Adrenal gland (tissue), 12 donors: ENCODE measurements around the gene RPL28. TPM values are rescaled to one million over a fixed set of nuclear protein-coding genes. Genes with fewer than 3 reads are reported as not detected.
A peak's percentile ranks its signal among the peaks of the same experiment; 100 is the strongest.

ENCODE experiments used
- DNase-seq, 7 donors: peaks; one replicate each; pipeline ENCODE4 v3.0.0-alpha.2; 2019 to 2020
- H3K27ac ChIP-seq, 5 donors: fragments of 200-600 bp; sonication (generic) in 4 of 5; 1 replicate in 3 of 5; 2 replicates in 2 of 5; pipeline versions ENCODE4 v1.5.1 to v1.8.0; 2016 to 2020; ENCODE audit warnings: mild to moderate bottlenecking in 1 of 5
- H3K27me3 ChIP-seq: fragments of 200-600 bp; 2 replicates; pipeline ENCODE4 v1.8.0; 2021
- H3K36me3 ChIP-seq, 2 donors: fragments of 200-600 bp; replicated peaks in 1 of 2; 1 replicate in 1 of 2; 2 replicates in 1 of 2; pipeline versions ENCODE4 v1.5.1 to v1.8.0; 2018 to 2022
- H3K4me1 ChIP-seq, 2 donors: fragments of 200-600 bp; replicated peaks in 1 of 2; 1 replicate in 1 of 2; 2 replicates in 1 of 2; pipeline versions ENCODE4 v1.5.1 to v1.8.0; 2018 to 2021
- H3K4me3 ChIP-seq, 4 donors: fragments of 200-600 bp; sonication (generic) in 3 of 4; one replicate each; pipeline ENCODE4 v1.5.1; 2016 to 2018
- H3K9me3 ChIP-seq, 3 donors: fragments of 200-600 bp; sonication (generic) in 1 of 3; replicated peaks in 1 of 3; 1 replicate in 2 of 3; 2 replicates in 1 of 3; pipeline versions ENCODE4 v1.5.1 to v1.8.0; 2016 to 2021
- POLR2A ChIP-seq, 2 donors: fragments of 450-650 bp; IDR thresholded peaks; one replicate each; pipeline ENCODE4 v1.6.1; 2017; ENCODE audit warnings: antibody characterized with exemption in 2 of 2, mild to moderate bottlenecking in 2 of 2, moderate library complexity in 1 of 2
- WGBS, 4 donors: extraction: QIAGEN DNeasy Blood & Tissue Kit in 2 of 4; methylation state at CpG; one replicate each; pipeline versions ENCODE4 v1.1.5 to v1.1.7; 2013 to 2017; 5-methylcytosine and 5-hydroxymethylcytosine counted together
- intact Hi-C, 2 donors: fragments of 100-400 bp; cut with DNase I; formaldehyde crosslinking; loops; one replicate each; pipeline versions ENCODE4 v1.14.1 to v1.15.0; 2022 to 2023
- polyA plus RNA-seq, 3 donors: library from polyadenylated mRNA; stranded (reverse); fragments of 200-250 nt in 2 of 3; fragments of 350-450 nt in 1 of 3; fragmentation: Illumina TruSeq in 1 of 3; extraction: RNeasy Lipid Tissue Mini Kit (QIAGEN cat#74804) in 1 of 3; gene quantifications; one replicate each; pipeline ENCODE4 v1.2.3, GENCODE V29; 2013 to 2014
- total RNA-seq, 9 donors: library from RNA; depleted of rRNA in 4 of 9; stranded (reverse); fragments of >200 nt in 4 of 9; fragments of 120-200 nt in 1 of 9; fragmentation: NEBNext Ultra II Directional in 1 of 9; extraction: Animal tissue kit (Norgen Biotek cat#: 25700) in 1 of 9; gene quantifications; one replicate each; pipeline versions ENCODE4 v1.1.0 to v1.2.4, GENCODE V29; 2013 to 2023
- TF ChIP-seq, protein P1 (sequence below), 6 experiments: fragments of 450-650 bp in 4 of 6; fragments of 200-600 bp in 2 of 6; sonication (generic) in 1 of 6; IDR thresholded peaks; 1 replicate in 5 of 6; 2 replicates in 1 of 6; pipeline versions ENCODE4 v1.5.1 to v1.8.0; 2016 to 2021; ENCODE audit warnings: antibody characterized with exemption in 6 of 6, mild to moderate bottlenecking in 2 of 6, moderate library complexity in 1 of 6
- donor health status: healthy with polysubstance abuse.
- donor health status: Bipolar disorder and iron deficiency.
- donor health status: DM: yes; HTN: yes; CAD: no.
- donor health status: DM: no; HTN: no; CAD: no.
- donor health status: DM: no; HTN: no; CAD: no.
- donor health status: DM: yes; HTN: yes; CAD: no.

RPL28 gene
- total and polyA plus RNA-seq, 12 donors = 194 to 2,804 (median 1,045) TPM

DNA sequence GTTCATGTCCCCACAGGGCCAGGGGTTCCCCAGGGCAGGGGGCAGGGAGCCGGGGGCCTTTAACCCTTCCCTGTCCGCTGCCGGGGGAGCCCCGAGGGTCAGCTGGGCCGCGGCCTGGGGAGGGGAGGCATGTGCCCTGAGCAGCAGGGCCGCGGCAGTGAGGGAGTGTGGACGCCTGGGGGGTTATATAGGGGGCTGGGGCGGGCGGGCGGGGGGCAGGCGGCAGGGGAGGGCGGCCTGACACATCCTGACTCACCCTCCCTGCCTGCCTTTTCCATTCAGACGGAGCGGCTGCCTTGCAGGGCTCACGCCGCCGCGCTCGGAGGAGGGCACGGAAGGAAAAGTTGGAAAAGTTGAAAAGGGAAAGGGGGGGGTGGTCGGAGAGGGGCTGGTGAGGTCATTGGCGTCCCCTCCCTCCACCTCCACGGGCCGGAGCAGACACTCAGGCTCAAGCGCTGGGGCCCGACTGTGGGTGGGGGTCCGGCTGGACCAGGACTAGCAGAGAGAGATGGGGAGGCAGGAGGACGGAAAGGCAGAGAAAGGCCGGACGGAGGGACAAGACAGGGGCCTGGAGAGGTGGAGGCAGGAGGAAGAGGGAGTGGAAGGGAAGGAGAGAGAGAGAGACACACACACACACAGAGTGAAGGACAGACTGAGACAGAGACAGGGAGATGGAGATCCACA lies 15.3 kb upstream of the RPL28 start, which contains the start of gene IL11:
Gene IL11 (minus strand): TSS at position 159 of the 684 bp plus-strand sequence. CDS start 153 bp downstream, at position 6.
- intact Hi-C loops = no loop called here
- 12 to 26% (median 16%) methylated on average over 18 to 32 of the region's 32 CpGs for WGBS, 4 donors
- TF ChIP-seq, protein P1, sequence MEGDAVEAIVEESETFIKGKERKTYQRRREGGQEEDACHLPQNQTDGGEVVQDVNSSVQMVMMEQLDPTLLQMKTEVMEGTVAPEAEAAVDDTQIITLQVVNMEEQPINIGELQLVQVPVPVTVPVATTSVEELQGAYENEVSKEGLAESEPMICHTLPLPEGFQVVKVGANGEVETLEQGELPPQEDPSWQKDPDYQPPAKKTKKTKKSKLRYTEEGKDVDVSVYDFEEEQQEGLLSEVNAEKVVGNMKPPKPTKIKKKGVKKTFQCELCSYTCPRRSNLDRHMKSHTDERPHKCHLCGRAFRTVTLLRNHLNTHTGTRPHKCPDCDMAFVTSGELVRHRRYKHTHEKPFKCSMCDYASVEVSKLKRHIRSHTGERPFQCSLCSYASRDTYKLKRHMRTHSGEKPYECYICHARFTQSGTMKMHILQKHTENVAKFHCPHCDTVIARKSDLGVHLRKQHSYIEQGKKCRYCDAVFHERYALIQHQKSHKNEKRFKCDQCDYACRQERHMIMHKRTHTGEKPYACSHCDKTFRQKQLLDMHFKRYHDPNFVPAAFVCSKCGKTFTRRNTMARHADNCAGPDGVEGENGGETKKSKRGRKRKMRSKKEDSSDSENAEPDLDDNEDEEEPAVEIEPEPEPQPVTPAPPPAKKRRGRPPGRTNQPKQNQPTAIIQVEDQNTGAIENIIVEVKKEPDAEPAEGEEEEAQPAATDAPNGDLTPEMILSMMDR (IDR thresholded peaks at IDR 0.05) = no peak
- TF ChIP-seq POLR2A (IDR thresholded peaks at IDR 0.05) = no peak
- Histone ChIP-seq H3K27ac (no peak within 1 kb of the TSS), H3K4me3 (peak within 1 kb of the TSS in 1 of 4 donors; percentile 25), H3K4me1 (peaks cover 0 to 6% of the 10 kb centered on the region in 2 donors), H3K36me3 (no peaks in the 10 kb centered on the region), H3K9me3 (no peaks in the 10 kb centered on the region), H3K27me3 (peaks cover 54% of the 10 kb centered on the region)
- DNase-seq = no peak

DNA sequence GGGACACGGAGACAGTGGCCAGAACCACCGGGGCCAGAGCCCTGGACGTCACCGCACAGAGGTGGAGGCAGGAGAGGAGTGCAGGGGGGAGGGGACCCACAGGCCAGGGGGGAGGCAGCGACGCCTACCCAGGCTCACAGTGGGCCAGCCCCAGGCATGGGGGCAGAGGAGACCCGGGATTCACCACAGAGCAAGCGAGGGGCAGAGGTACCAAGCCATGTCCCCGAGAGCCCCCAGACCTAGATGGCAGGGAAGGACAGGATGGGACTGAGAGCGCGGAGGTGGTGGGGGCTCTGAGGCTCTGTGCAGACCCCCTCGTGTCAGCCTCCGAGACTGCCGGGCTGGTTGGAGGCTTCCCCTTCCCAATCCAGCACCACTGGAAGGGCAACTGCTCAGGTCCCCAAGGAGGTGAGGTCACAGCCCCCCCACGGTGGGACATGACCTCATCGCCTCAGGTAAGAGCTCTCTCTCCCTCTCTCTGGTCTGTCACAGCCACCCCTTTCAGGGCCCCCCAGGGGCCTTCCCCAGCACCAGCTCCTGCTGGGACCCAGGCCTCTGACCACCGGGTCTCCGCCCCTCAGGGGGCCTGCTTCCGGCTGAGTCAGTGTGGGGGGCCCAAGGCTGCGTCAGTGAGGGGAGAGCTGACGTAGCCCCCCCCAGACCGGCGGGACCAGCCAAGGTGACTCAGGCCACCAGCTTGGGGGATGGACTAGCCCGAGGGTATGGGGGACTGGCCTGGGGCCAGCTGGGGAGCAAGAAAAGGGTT lies 13.2 kb upstream of the RPL28 start:
- TF ChIP-seq, protein P1 (IDR thresholded peaks at IDR 0.05) = no peak
- TF ChIP-seq POLR2A (IDR thresholded peaks at IDR 0.05) = no peak
- Histone ChIP-seq H3K4me3 (no peak overlapping the region), H3K9me3 (no peaks in the 10 kb centered on the region), H3K27me3 (peaks cover 64% of the 10 kb centered on the region), H3K27ac (no peak overlapping the region), H3K36me3 (no peaks in the 10 kb centered on the region), H3K4me1 (peaks cover 0 to 6% of the 10 kb centered on the region in 2 donors)
- no peak for DNase-seq
- 39 to 53% (median 40%) methylated on average over 19 to 24 of the region's 24 CpGs for WGBS, 4 donors
- intact Hi-C loops = no loop called here

DNA sequence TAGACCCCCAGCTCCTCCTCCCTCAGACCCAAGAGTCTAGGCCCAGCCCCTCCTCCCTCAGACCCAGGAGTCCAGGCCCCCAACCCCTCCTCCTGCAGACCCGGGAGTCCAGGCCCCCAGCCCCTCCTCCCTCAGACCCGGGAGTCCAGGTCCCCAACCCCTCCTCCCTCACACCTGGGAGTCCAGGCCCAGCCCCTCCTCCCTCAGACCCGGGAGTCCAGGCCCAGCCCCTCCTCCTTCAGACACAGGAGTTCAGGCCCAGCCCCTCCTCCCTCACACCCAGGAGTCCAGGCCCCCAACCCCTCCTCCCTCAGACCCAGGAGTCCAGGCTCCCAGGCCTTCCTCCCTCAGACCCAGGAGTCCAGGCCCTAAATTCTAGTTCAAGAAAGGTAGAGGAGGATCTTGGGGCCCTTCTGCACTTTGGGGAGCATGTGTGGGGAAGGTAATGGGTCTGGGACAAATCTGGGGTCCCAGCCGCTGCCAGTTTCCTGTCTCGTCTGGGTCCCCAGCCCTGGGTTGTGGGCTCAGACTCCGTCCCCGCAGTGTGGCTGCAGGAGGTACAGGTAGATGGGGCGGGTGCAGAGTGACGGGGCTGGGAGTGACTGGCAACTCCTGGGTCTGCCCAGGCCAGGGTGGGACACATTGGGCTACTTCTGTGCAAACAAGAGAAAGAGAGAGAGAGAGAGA lies 12.3 kb upstream of the RPL28 start:
- Histone ChIP-seq H3K27me3 (peaks cover 57% of the 10 kb centered on the region), H3K4me3 (no peak overlapping the region), H3K27ac (no peak overlapping the region), H3K36me3 (no peaks in the 10 kb centered on the region), H3K9me3 (no peaks in the 10 kb centered on the region), H3K4me1 (peaks cover 0 to 6% of the 10 kb centered on the region in 2 donors)
- 60 to 85% (median 68%) methylated on average over 4 to 9 of the region's 9 CpGs for WGBS, 4 donors
- TF ChIP-seq, protein P1 (IDR thresholded peaks at IDR 0.05) = no peak
- TF ChIP-seq POLR2A (IDR thresholded peaks at IDR 0.05) = no peak
- intact Hi-C loops = no loop called here
- DNase-seq = no peak
